K562 (cell line): ENCODE results near the gene HSF2BP.

ENCODE experiments used
- HMG20B ChIP-seq: fragments of 250-450 bp; sonication (Bioruptor Pico); IDR thresholded peaks from 2 replicates; pipeline ENCODE4 v1.5.0; 2021; ENCODE audit warnings: mild to moderate bottlenecking
- NFXL1 ChIP-seq: fragments of 450-650 bp; formaldehyde crosslinking; IDR thresholded peaks from 2 replicates; pipeline ENCODE4 v1.4.0; 2021; ENCODE audit warnings: mild to moderate bottlenecking
- RFX5 ChIP-seq: IDR thresholded peaks from 2 replicates; pipeline ENCODE4 v1.6.1; 2011; ENCODE audit warnings: low read depth, mild to moderate bottlenecking, improper control_type of control experiment, low read length
- TF ChIP-seq, protein P1 (sequence below): sonication (generic); IDR thresholded peaks from 2 replicates; pipeline ENCODE4 v1.6.1; 2016

- no peak for TF ChIP-seq RFX5
- TF ChIP-seq, protein P1, sequence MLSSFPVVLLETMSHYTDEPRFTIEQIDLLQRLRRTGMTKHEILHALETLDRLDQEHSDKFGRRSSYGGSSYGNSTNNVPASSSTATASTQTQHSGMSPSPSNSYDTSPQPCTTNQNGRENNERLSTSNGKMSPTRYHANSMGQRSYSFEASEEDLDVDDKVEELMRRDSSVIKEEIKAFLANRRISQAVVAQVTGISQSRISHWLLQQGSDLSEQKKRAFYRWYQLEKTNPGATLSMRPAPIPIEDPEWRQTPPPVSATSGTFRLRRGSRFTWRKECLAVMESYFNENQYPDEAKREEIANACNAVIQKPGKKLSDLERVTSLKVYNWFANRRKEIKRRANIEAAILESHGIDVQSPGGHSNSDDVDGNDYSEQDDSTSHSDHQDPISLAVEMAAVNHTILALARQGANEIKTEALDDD = no peak
- TF ChIP-seq NFXL1 = no peak
- TF ChIP-seq HMG20B (CRISPR knock-in tag) = no peak
Measured at GRCh38 chr21:43597540-43598250, 61.6 kb downstream of the HSF2BP start.
